Anterior cingulate cortex (tissue), 58 donors: ENCODE results near the gene AVPR1B.
A peak's percentile ranks its signal among the peaks of the same experiment; 100 is the strongest.
"Not testable (repeated sequence)": the region's sequence is repeated elsewhere in the genome, so short reads cannot be mapped to it uniquely, and the experiment has no call there.

ENCODE experiments used
- DNase-seq, 58 donors: peaks; one replicate each; lab custom pipeline; 2025; lab: John Stamatoyannopoulos, UW

AVPR1B gene

DNA sequence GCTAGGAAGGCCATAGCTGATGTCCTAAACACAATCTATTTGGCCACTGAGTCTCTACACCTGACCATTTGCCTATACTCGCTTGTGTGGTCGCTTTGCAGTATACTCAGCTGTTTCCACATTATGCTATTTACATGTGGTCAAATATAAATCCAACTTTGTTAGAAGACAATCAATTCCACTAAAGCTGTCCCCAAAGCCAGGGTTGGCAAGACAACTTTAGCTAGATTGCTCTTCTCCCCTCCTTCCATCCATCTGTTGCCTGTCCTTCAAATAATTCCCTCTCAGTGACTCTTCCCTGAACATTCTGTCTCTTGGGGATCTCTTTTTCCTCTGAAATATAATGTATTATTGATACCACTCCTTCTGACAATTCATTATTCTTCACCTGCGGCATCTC lies 30.1 kb downstream of the AVPR1B start:
- DNase-seq: no peak

DNA sequence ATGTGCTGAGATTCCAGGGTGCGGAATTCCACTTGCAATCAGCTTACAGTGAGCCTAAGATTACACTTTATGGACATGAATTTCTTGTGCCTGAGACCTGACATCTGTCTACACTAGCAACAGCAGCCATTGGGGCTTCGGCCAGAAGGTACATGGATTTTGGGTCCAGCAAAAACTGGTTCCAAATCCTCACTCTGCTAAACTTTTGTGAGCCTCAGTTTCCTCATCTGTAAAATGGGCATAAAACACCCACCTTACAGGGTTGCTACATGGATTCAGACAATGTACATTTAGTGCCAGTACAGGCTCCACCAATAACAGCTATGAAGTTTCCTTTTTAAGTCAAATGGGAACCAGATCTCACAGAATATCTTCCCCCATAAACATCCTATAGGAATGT lies 33.4 kb downstream of the AVPR1B start:
- no peak for DNase-seq

DNA sequence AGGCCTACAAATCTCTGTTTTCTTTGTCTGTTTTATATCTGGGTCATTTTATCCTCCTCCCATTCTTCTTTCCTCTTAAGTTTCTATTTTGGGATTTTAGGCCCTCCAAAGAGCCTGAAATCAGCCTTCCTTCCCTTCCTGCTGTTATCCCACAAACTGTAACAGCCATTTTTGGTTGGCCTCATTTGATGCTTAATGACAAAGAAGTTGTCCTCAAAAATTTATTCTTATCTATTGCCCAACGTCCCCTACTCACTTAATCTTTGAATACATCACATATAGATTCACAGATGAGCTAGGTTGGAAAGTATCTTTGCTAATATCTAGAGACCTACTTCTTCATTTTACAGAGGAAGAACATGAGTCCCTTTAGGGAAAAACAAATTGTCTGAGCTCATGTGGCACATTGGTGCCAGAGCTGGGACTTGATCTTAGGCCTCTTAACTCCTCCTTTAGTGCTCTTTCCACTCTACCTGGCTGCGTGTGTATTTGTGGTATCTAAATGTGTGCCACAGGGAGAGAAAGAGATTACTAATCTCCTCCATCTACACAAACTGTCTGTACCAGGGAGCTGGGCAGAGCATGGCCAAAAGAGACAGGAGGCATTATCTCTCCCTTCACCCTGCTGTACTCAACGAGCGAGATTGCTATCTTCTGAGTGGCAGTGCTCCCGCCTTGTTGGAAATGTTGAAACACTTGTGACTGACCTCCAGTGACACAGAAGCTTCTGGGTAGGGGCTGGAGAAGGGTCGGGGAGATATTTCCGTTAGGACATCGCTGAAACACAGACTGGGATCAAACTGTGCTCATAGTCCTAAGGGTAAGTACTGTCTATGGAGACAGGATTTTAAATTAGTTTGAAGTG lies 34.1 kb downstream of the AVPR1B start:
- DNase-seq: no peak

DNA sequence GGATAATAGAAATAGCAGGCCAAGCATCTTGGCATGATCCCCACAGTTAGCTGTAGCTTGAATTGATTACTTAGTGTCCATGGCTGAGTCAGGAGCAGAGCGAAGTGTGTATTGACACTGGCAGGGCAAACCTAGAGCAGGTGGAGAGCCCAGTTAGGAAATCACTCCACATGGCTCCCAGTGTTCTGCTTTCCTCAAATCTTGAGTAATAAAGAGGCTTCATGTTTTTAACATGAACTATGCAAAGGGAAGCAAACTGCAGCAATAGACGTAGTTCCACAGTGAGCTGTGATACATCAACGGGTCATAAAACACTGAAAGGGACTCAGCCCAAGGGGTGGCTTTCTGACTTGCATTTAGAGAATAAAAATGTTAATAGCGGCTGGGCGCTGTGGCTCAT lies 35.3 kb downstream of the AVPR1B start:
- no peak for DNase-seq

DNA sequence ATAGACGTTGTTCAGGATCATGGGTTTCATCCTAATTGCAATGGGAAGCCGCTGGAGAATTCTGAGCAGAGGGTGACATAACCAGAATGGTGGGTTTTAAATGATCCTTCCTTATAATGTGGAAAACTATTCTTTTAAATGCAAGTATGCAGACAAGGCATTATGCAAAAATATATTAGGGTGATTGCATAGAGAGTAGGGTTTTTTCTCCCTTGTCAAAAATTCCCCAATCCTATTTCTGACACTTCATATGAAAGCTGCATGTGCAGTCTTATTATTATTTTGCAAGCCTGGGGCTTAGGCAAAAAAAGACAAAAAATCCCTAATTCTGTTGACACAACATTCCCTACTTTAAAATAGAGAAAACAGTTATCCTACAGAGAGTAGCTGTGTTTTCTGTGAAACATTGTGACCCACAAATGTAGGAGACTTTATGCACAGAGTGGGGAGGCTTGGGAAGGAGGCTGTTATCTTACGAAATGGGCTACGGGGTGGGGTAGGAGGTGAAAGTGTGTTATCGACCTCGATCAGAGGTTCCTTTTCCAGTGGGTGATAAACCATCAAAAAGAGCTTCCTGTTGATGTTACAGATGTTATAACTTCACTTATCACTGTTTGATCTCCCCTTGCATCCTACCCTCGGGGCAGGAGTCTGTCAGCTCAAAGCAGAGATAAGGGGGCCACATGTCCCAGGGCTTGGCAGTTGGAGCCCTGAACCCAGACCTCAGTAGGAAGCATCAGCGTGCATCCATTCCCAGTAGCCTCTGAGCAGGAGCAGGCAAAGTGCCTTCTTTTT lies 37.0 kb downstream of the AVPR1B start:
- DNase-seq: no peak

DNA sequence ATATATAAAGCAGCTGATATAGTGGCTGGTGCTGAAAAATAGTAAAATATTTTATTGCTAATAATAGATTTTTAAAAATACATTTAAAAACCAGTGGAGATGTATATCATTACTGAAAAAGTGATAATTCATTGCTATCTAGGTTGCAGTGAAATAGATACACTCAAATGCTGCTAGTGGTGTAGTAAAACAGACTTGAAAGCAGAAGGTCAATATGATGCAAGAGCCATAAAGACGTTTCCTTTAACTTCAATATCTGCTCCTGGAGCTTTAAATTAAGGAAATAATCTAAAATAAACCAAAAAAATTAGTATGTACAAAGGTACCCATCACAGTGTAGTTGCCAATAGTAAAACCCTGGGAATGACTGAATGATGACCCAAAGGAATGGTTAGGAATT lies 38.1 kb downstream of the AVPR1B start:
- no peak for DNase-seq

DNA sequence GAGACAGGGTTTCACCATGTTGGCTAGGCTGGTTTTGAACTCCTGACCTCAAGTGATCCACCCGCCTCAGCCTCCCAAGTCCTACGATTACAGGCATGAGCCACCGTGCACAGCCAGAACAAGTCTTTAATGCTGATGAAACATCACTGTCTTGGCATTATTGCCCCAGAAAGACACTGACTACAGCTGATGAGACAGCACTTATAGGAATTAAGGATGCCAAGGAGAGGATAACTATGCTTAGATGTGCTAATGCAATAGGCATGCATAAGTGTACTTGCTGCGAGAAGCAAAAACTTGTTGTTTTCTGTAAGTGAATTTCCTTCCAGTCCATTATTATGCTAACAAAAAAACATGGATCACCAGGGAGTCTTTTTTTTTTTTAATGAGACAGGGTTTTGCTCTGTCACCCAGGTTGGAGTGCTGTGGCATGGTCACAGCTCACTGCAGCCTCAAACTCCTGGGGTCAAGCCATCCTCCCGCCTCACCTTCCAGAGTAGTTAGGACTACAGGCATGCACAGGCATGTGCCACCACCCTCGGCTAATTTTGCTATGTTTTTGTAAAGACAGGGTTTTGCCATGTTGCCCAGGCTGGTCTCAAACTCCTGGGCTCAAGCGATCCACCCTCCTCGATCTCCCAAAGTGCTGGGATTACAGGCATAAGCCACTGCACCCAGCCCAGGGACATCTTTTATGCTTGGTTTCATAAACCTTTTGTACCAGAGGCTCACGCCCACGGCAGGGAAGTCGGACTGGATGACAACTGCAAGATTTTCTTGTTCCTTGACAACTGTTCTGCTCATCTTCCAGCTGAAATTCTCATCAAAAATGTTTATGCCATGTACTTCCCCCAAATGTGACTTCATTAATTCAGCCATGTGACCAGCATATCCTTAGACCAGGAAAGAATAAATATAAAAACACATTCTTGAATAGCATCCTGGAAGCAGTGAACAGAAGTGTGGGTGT lies 41.1 kb downstream of the AVPR1B start:
- DNase-seq: peak in 20 of 58 donors; percentile 4 to 72 (median 14)

DNA sequence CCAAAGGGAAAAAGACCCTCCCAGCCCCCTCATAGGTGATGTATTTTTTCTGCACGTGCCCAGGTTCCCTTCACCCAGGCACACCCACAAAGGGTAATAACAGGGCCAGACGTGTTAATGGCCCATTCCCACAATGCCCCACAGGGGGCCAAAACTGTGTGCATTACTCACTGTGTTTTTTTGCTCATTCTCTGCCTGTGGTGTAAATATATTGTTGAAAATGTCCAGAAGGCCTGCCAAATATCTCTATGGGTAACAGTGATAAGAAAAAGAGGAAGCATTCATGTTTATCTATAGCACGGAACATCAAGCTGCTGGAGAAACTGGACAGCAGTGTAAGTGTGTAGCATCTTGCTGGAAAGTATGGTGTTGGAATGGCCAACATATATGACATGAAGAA lies 42.3 kb downstream of the AVPR1B start:
- no peak for DNase-seq

DNA sequence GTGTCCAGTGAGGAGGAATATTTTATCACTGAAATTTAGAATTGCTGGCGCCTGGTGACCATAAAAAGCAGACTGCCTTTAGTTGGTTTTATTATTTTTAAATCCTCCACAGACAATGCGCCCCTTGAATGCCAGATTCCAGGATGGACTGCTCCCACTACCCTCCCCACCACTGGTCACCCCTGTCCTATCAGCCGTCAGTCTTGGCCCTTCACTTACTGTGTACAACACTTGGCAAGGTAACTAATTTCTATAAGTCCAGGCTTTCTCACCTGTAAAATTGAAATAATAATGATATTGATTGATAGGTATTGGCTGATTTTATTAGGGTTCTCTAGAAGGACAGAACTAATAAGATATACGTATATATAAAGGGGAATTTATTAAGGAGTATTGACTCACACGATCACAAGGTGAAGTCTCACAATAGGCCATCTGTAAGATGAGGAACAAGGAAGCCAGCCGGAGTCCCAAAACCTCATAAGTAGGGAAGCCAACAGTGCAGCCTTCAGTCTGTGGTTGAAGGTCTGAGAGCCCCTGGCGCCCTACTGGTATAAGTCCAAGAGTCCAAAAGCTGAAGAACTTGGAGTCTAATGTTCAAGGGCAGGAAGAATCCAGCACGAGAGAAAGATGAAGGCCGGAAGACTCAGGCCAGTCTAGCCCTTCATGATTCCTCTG lies 46.4 kb downstream of the AVPR1B start:
- no peak for DNase-seq

DNA sequence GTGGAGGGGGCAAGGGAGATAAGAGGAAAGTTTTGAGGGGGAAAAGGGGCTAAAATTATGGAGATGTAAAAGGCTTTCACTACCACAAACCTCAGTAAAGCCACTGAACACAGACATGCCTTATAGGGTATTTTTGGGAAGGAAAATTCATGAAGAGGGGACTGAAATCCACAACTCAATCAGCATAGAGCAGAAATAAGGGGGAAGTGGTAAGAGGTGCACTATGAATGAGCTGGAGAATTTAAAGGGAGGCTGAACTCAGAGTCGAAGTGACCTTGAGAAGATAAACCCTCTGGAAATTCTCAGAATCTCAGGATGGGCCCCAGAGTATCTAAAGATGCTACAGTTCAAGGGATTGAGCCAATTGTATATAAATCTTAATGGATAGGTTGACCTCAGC lies 48.9 kb downstream of the AVPR1B start:
- no peak for DNase-seq

DNA sequence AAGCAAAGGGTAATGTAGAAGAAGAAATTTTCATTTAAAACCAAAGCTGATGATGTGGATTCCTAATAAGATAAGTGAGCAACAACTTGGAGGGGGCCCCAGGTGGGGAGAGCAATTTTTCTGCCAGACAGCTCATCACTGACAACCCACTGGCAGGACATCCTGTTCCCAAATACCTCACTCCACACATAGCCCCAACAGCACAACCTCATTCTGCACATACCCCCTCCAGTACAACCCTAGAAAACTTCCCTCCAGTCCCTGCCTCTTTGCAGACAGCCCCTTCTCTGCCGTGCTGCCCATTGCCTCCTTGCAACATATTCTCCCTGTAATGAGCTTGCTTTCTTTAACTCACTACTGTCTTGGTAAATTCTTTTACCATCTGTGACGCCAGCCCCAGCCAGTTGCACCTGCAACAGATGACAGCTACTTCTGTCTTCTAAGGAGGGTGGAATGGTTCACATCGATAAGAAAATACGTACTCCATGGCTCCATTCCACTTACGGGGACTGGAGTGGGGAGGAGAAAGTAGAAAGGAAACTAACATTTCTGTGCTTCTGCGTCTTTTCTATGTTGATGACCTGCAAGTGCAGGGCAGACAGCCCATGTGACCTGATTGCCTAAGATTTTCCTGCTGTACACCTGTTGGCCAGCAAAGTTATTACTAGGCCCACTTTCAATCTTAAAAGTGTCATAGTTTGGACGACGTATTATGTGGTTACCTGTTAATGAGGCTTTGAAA lies 49.5 kb downstream of the AVPR1B start:
- DNase-seq: no peak

DNA sequence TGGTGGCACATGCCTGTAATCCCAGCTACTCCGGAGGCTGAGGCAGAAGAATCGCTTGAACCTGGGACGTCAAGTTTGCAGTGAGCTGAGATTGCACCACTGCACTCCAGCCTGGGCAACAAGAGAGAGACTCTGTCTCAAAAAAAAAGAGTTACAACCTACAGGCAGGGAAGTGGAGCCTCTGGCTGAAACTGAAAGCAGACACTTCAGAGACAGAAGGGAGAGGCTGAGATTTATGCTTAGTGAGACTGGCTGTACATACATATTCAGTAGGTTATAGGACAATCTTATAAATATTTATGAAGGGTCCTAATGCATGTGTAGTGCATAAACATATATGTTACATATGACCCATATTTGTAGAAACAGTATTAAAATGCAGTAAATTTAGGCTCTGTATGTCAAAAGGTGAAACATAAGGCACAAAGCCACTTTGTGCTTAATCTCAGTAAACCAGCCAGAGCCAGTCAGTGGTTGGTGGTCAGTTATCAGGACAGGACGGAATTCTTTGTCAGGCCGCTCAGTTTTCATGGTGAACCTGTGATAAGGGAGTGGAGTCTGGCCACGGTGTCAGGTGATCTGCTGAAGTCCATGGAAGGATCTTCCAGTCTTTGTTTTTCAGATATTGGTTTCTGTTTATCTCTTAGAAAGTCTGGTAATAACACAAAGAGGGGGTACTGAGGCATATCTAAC lies 50.6 kb downstream of the AVPR1B start:
- DNase-seq: no peak

DNA sequence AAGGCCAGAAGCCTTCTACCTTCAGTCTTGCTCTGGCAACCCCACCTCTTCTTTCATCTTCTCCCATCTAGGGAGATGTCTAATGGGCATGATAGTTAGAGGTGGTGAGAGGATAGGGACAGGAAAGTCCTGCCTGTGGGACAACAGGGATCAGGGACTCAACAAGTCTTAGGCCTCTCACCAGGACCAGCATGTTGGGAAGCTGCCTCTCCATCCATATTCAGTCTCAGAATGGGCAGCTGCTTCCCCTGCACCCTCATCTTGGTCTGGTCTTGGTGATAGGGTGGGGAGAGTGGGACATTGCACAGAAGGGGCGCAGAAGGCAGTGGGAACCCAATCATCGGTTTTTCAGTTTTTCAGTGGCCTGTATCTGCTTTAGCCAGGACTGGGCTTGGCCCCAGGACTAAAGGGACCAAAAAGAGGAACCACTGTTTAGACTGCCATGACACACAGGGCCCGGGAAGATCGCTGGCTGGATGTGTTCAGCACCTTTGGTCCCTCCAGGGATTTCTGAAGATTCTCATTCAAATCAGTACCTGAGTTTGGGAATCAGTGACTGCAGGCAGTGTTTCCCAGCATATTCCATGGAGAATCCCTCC lies 51.5 kb downstream of the AVPR1B start:
- no peak for DNase-seq

DNA sequence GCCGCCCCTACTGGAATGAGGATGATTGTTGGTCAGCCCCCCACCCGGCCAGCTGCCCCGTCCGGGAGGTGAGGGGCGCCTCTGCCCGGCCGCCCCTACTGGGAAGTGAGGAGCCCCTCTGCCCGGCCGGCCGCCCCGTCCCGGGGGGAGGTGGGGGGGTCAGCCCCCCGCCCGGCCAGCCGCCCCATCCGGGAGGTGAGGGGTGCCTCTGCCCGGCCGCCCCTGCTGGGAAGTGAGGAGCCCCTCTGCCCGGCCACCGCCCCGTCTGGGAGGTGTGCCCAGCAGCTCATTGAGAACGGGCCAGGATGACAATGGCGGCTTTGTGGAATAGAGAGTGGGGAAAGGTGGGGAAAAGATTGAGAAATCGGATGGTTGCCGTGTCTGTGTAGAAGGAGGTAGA lies 52.7 kb downstream of the AVPR1B start:
- DNase-seq: not testable (repeated sequence)

DNA sequence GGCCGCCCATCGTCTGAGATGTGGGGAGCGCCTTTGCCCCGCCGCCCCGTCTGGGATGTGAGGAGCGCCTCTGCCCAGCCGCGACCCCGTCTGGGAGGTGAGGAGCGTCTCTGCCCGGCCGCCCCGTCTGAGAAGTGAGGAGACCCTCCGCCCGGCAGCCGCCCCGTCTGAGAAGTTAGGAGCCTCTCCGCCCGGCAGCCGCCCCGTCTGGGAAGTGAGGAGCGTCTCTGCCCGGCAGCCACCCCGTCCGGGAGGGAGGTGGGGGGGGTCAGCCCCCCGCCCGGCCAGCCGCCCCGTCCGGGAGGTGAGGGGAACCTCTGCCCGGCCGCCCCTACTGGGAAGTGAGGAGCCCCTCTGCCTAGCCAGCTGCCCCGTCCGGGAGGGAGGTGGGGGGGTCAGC lies 53.2 kb downstream of the AVPR1B start:
- not testable (repeated sequence) for DNase-seq

DNA sequence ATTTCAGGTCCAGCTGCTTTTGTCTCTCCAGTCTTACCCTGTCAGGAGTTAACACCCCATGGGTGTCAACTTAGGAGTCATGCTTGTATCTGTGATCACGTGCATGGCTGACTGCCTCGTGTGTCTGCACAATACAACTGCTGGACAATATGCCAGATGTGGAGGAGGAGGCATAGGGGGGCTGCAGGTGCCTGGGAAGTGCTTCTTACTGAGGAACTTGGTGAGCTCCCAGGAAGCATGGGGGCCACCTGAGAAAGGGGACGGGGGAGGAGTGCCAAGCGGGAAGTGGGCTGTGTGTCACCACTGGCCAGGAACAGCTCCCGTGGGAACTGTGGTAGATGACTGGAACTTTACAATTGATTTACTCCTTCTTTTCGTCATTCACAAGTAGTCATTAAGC lies 54.7 kb downstream of the AVPR1B start:
- DNase-seq: no peak

DNA sequence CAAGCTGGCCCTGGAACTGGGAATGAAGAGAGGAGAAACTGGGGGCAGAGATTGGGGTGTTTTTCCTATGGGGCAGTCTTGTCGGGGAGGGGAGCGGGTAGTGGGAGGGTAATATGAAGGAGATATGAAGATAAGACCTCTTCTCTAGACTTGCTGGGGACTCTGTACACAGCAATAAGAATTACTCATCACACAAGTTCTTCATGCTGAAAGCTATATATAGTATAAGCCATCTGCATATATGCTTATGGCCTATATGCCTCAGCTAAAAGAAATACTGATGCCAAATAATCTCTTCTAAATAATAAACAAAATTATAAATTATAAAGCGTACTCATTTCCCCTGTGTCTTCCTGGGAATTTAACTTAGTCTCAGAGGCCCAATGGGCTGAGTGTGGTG lies 56.3 kb downstream of the AVPR1B start:
- no peak for DNase-seq
